Measurements from ENCODE around the gene CBS. TPM values are rescaled to one million over a fixed set of nuclear protein-coding genes. Genes with fewer than 3 reads are reported as not detected.
"Not testable (repeated sequence)": the region's sequence is repeated elsewhere in the genome, so short reads cannot be mapped to it uniquely, and the experiment has no call there.

The CBS gene
- total RNA-seq, 1 experiment from 2014 or later, result 102 TPM

DNA sequence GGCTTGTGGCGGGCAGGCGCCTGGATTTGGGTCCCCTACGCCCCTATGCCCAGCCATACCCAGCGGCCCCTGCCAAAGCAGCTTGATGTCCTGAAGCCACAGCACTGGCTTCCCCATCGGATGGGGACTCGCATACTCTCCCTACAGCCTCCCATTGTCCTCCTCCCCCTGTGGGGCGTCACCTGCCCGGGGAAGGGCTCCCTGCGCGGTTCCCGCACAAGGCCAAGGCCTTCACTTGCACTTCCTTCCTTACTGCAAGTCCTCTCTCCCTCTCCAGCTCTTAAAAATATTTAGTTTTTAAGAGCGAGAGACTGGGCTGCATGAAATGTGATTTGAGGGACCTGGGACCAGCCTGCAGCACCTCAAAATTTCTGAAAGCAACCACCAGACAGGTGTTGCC is 8.9 kb downstream of the CBS start:
- intact Hi-C loops (cut with micrococcal nuclease; ENCODE audit: unreplicated experiment); H3K27me3 ChIP-seq (ENCODE audit: insufficient read depth, low read depth); H3K4me3 ChIP-seq; CTCF ChIA-PET; H4K20me1 ChIP-seq (ENCODE audit: insufficient read depth); H3K36me3 ChIP-seq (ENCODE audit: low read depth); H3K79me2 ChIP-seq (ENCODE audit: low read depth); POLR2A ChIA-PET (ENCODE audit: unreplicated experiment); H3K4me2 ChIP-seq; DNase-seq; H3K27ac ChIP-seq; BruUV-seq (replicated peaks); H3K4me1 ChIP-seq (replicated peaks; ENCODE audit: insufficient read depth); H2AFZ ChIP-seq; H3F3A ChIP-seq (ENCODE audit: insufficient read depth, low read depth); H3K9me3 ChIP-seq (ENCODE audit: insufficient read depth, low read depth); H3K9me2 ChIP-seq (ENCODE audit: insufficient read depth): not testable (repeated sequence)

DNA sequence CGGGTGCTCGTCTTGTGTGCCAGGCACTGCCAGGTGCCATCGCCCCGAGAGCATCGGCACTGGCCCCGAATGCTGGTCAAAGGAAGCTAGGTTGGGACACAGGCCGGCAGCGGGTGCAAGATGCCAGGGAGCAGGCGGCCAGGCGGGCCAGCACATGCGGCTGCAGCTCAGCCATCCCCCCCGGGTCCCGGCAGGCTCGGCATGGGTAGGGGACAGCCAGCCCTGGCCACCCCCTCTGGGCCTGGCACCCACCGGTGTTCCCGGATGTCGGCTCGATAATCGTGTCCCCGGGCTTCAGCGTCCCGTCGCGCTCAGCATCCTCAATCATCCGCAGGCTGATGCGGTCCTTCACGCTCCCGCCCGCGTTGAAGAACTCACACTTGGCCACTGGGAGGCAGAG is 9.6 kb downstream of the CBS start:
- H3K27ac ChIP-seq; H2AFZ ChIP-seq; intact Hi-C loops (cut with micrococcal nuclease; ENCODE audit: unreplicated experiment); H3F3A ChIP-seq (ENCODE audit: insufficient read depth, low read depth); DNase-seq; POLR2A ChIA-PET (ENCODE audit: unreplicated experiment); H3K4me2 ChIP-seq; H3K9me3 ChIP-seq (ENCODE audit: insufficient read depth, low read depth); H3K36me3 ChIP-seq (ENCODE audit: low read depth); H3K9me2 ChIP-seq (ENCODE audit: insufficient read depth); H4K20me1 ChIP-seq (ENCODE audit: insufficient read depth); H3K79me2 ChIP-seq (ENCODE audit: low read depth); H3K4me3 ChIP-seq; CTCF ChIA-PET; H3K4me1 ChIP-seq (replicated peaks; ENCODE audit: insufficient read depth); BruUV-seq (replicated peaks); H3K27me3 ChIP-seq (ENCODE audit: insufficient read depth, low read depth): not testable (repeated sequence)

DNA sequence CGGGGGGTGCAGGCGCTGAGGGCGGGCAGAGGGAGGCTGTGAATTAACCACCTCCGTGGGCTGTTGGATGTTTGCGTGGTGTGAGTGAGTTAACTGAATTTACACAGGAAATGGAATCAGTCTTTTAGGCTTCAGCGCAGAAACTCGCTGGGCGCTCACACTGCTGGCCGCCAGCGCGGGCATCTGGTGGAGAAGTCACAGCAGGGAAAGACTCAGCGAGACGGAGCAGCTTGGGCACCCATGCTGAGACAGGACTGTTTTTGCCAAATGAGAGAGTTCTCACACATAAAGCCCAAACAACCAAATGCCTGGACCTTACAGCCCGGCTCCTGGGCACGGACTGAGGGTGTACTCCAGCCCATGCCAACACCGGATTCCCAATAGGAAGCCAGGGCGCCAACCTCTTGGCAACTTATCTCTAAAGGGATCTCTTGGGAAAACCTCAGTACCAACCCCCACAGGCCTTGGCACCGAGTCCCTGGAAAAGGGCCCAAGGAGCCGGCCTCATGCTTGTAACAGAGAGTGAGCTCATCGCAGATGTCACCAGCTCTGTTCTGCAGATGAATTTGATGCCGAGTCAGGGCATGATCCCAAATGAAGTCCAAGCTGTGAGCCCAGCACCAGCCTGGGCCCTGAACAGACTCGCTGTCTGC is 11.2 kb downstream of the CBS start:
- H3F3A ChIP-seq (ENCODE audit: insufficient read depth, low read depth); CTCF ChIA-PET; BruUV-seq (replicated peaks); H3K9me2 ChIP-seq (ENCODE audit: insufficient read depth); H4K20me1 ChIP-seq (ENCODE audit: insufficient read depth); H3K27me3 ChIP-seq (ENCODE audit: insufficient read depth, low read depth); H3K4me1 ChIP-seq (replicated peaks; ENCODE audit: insufficient read depth); H3K4me2 ChIP-seq; H2AFZ ChIP-seq; DNase-seq; H3K79me2 ChIP-seq (ENCODE audit: low read depth); H3K27ac ChIP-seq; H3K9me3 ChIP-seq (ENCODE audit: insufficient read depth, low read depth); intact Hi-C loops (cut with micrococcal nuclease; ENCODE audit: unreplicated experiment); H3K4me3 ChIP-seq; H3K36me3 ChIP-seq (ENCODE audit: low read depth); POLR2A ChIA-PET (ENCODE audit: unreplicated experiment): not testable (repeated sequence)

DNA sequence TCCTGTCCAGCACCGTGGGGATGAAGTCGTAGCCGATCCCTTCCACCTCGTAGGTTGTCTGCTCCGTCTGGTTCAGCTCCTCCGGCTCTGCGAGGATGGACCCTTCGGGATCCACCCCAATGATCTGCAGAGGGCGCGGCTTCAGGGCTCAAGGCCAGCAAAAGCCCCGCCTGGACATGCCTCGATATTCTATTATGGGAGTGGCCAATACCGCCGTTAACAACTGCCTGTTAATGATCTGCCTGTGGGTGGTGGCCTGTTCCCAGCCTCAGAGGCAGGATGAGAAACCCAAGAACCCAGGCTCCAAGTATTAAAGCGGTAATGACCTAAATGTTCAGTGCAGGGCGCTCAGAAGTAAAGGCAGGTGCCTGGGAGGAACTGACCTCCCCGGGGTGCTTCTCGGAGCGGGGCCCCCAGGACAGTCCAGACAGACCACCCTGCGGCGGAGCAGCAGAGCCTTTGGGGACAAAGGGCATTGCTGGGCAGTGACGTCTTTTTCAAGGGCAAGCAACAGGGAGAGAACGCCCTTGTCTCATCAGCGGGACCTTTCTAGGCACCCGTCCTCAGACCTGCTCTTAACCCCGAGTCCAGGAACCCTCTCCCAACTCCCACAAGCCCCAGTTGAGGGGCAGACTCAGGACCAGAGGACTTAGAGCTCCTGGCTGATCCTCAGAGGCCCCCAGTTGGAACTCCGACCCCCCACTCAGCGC is 12.5 kb downstream of the CBS start:
- H3K9me3 ChIP-seq (ENCODE audit: insufficient read depth, low read depth); CTCF ChIA-PET; H3K79me2 ChIP-seq (ENCODE audit: low read depth); intact Hi-C loops (cut with micrococcal nuclease; ENCODE audit: unreplicated experiment); H2AFZ ChIP-seq; H3K27me3 ChIP-seq (ENCODE audit: insufficient read depth, low read depth); H3K27ac ChIP-seq; H3K9me2 ChIP-seq (ENCODE audit: insufficient read depth); H3F3A ChIP-seq (ENCODE audit: insufficient read depth, low read depth); H3K4me1 ChIP-seq (replicated peaks; ENCODE audit: insufficient read depth); POLR2A ChIA-PET (ENCODE audit: unreplicated experiment); H3K4me2 ChIP-seq; H3K4me3 ChIP-seq; H3K36me3 ChIP-seq (ENCODE audit: low read depth); BruUV-seq (replicated peaks); DNase-seq; H4K20me1 ChIP-seq (ENCODE audit: insufficient read depth): not testable (repeated sequence)

DNA sequence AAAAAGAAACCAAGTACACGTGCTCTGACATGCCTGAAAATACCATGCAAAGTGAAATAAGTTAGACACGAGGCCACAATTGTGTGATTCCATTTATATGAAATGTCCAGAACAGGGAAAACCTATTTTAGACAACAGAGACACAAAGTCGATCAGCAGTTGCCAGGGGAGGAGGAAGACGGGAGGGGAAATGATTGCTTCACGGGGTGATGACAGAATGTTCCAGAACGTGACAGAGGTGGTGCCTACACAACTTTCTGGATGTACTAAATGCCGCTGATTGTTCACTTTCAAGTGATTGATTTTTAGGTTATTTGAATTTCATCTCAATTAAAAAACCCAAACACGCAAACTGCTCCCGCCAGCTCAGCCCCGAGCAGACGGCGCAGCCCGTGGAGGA is 22.5 kb downstream of the CBS start:
- CTCF ChIA-PET; POLR2A ChIA-PET (ENCODE audit: unreplicated experiment); H2AFZ ChIP-seq; H3K27me3 ChIP-seq (ENCODE audit: insufficient read depth, low read depth); DNase-seq; H3K4me1 ChIP-seq (replicated peaks; ENCODE audit: insufficient read depth); H3K9me3 ChIP-seq (ENCODE audit: insufficient read depth, low read depth); H3F3A ChIP-seq (ENCODE audit: insufficient read depth, low read depth); H3K79me2 ChIP-seq (ENCODE audit: low read depth); H3K9me2 ChIP-seq (ENCODE audit: insufficient read depth); H3K4me2 ChIP-seq; H3K4me3 ChIP-seq; H4K20me1 ChIP-seq (ENCODE audit: insufficient read depth); H3K36me3 ChIP-seq (ENCODE audit: low read depth); H3K27ac ChIP-seq; BruUV-seq (replicated peaks); intact Hi-C loops (cut with micrococcal nuclease; ENCODE audit: unreplicated experiment): not testable (repeated sequence)

DNA sequence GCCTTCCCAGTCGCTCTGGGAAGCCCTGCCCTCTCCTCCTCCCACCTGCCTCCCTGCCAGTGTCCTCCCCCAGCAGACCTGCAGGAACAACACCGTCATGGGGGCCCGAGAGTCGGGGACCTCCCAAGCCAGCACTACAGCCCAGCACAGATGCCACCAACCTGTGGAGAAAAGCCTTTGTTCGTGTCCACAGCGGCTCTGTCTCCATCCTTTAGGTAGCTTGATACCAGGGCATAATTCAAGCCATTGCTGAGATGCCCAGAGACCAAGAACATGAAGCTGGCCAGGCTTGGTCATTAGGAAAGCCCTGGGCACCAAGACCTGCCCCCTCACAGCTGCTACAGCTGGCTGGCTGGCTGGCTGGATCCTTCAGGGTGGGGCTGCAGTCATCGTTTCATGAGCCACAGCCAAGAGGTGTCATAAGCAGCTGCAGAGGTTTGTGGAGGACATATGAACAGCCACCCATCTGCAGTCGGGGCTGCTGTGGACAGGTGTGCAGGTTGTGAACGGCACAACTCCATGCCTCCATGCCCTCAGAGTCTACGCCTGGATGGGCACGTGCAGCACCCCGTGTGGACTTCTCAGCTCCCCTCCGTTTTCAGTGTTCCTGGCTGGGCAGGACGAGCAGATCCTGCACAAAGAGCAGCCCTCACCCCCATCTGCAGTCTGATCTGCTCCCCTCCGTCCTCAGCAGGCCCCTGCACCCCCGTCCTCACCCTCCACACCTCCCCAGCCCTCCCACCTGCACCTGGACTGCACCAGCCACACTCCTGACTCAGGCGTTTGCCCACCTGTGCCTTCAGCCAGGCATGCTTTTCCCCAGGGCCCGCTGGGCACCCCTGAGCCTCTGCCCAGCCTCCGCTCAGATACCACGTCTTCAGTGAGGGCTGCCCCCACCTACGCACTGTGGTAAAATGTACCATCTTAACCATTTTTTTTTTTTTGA is 29.5 kb downstream of the CBS start:
- H3K4me2 ChIP-seq; H3F3A ChIP-seq (ENCODE audit: insufficient read depth, low read depth); H3K36me3 ChIP-seq (ENCODE audit: low read depth); intact Hi-C loops (cut with micrococcal nuclease; ENCODE audit: unreplicated experiment); H4K20me1 ChIP-seq (ENCODE audit: insufficient read depth); H3K79me2 ChIP-seq (ENCODE audit: low read depth); H2AFZ ChIP-seq; POLR2A ChIA-PET (ENCODE audit: unreplicated experiment); H3K9me3 ChIP-seq (ENCODE audit: insufficient read depth, low read depth); H3K27me3 ChIP-seq (ENCODE audit: insufficient read depth, low read depth); H3K27ac ChIP-seq; H3K9me2 ChIP-seq (ENCODE audit: insufficient read depth); H3K4me3 ChIP-seq; BruUV-seq (replicated peaks); CTCF ChIA-PET; H3K4me1 ChIP-seq (replicated peaks; ENCODE audit: insufficient read depth): not testable (repeated sequence)
- DNase-seq, result peak in 1 of 2 experiments; percentile 8

DNA sequence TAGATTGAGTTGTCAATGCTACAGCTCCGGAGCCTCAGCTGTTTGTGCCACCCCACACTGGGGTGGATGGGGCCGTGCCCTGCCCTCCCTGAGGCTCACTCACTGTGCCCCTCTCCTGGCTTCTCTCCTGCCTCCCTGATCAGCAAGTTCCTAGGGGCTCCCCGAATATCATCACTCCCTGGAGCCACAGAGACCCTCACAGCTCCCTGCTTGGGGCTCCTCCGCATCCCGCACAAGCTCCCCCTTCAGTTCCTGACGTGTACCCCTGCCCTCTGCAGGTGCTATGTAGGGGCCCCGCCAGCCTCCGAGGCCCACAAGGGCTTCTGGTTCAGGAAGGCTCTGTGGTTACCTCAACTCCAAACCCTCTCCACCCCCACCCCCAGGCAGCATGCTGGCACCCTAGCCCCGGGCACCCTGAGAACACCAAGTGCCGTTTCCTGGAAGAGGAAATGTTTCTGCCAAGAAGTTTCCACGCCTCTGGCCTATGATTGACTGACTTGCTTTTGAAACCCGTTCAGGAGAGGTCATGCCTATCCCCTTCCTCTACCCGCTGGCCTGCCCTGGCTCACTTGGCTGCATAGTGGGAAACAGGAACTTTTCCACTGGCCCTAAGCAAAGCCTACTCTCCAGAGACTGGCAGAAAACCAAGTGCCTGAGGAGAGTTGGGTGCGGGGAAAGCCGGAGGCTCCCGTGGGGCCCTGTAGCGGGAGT is 30.3 kb downstream of the CBS start:
- CTCF ChIA-PET, result not testable (repeated sequence)

More for the DNA sequence above, 30.3 kb downstream of the CBS start:
- H3K4me3 ChIP-seq; DNase-seq; H4K20me1 ChIP-seq (ENCODE audit: insufficient read depth); POLR2A ChIA-PET (ENCODE audit: unreplicated experiment); H3K36me3 ChIP-seq (ENCODE audit: low read depth); H3K27ac ChIP-seq; H2AFZ ChIP-seq; intact Hi-C loops (cut with micrococcal nuclease; ENCODE audit: unreplicated experiment); H3K27me3 ChIP-seq (ENCODE audit: insufficient read depth, low read depth); BruUV-seq (replicated peaks); H3F3A ChIP-seq (ENCODE audit: insufficient read depth, low read depth); H3K4me1 ChIP-seq (replicated peaks; ENCODE audit: insufficient read depth); H3K79me2 ChIP-seq (ENCODE audit: low read depth); H3K9me3 ChIP-seq (ENCODE audit: insufficient read depth, low read depth); H3K9me2 ChIP-seq (ENCODE audit: insufficient read depth); H3K4me2 ChIP-seq: not testable (repeated sequence)

All from PC-9 (cell line).